Measurements from ENCODE around the gene MALT1.

Gene MALT1

DNA sequence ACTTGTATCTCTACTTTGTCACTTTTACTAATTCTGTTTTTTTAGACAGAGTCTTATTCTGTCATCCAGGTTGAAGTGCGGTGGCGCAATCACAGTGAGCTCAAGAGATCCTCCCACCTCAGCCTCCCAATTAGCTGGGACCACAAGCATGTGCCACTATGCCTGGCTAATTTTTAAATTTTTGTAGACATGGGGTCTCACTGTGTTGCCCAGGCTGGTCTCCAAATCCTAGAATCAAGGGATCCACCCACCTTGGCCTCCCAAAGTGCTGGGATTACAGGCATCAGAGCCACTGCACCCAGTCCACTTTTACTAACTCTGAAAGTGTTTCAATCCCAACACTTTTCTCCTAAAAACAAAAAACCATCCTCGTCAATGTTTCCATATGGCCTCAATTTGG, 94.9 kb downstream of the MALT1 start:
- TF ChIP-seq TAF1 (IDR thresholded peaks at IDR 0.05; ENCODE audit: borderline replicate concordance, insufficient read depth, low read length) (no peak), SIN3A (IDR thresholded peaks at IDR 0.05; ENCODE audit: borderline replicate concordance, insufficient read depth, low read length) (no peak), POLR2AphosphoS5 (IDR thresholded peaks at IDR 0.05; ENCODE audit: low read depth, low read length) (no peak), FOXP2 (optimal IDR thresholded peaks at IDR 0.05; ENCODE audit: borderline replicate concordance, extremely low read depth, extremely low read length, insufficient read depth) (no peak)
- TF ChIP-seq, protein P1, sequence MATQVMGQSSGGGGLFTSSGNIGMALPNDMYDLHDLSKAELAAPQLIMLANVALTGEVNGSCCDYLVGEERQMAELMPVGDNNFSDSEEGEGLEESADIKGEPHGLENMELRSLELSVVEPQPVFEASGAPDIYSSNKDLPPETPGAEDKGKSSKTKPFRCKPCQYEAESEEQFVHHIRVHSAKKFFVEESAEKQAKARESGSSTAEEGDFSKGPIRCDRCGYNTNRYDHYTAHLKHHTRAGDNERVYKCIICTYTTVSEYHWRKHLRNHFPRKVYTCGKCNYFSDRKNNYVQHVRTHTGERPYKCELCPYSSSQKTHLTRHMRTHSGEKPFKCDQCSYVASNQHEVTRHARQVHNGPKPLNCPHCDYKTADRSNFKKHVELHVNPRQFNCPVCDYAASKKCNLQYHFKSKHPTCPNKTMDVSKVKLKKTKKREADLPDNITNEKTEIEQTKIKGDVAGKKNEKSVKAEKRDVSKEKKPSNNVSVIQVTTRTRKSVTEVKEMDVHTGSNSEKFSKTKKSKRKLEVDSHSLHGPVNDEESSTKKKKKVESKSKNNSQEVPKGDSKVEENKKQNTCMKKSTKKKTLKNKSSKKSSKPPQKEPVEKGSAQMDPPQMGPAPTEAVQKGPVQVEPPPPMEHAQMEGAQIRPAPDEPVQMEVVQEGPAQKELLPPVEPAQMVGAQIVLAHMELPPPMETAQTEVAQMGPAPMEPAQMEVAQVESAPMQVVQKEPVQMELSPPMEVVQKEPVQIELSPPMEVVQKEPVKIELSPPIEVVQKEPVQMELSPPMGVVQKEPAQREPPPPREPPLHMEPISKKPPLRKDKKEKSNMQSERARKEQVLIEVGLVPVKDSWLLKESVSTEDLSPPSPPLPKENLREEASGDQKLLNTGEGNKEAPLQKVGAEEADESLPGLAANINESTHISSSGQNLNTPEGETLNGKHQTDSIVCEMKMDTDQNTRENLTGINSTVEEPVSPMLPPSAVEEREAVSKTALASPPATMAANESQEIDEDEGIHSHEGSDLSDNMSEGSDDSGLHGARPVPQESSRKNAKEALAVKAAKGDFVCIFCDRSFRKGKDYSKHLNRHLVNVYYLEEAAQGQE (IDR thresholded peaks at IDR 0.05; ENCODE audit: insufficient read depth in 1 of 2, low read depth in 2 of 2, low read length in 2 of 2): no peak

- TF ChIP-seq, protein P1 (IDR thresholded peaks at IDR 0.05; ENCODE audit: insufficient read depth in 1 of 2, low read depth in 2 of 2, low read length in 2 of 2): no peak
- TF ChIP-seq POLR2AphosphoS5 (IDR thresholded peaks at IDR 0.05; ENCODE audit: low read depth, low read length): no peak
- TF ChIP-seq FOXP2 (optimal IDR thresholded peaks at IDR 0.05; ENCODE audit: borderline replicate concordance, extremely low read depth, extremely low read length, insufficient read depth): no peak
- no peak for TF ChIP-seq SIN3A (IDR thresholded peaks at IDR 0.05; ENCODE audit: borderline replicate concordance, insufficient read depth, low read length)
- no peak for TF ChIP-seq TAF1 (IDR thresholded peaks at IDR 0.05; ENCODE audit: borderline replicate concordance, insufficient read depth, low read length)
These were observed 95.7 kb downstream of the MALT1 start for GRCh38 chr18:58766946-58767345.

GRCh38 chr18:58768293-58768974, 97.2 kb downstream of the MALT1 start:
- no peak for TF ChIP-seq POLR2AphosphoS5 (IDR thresholded peaks at IDR 0.05; ENCODE audit: low read depth, low read length)
- TF ChIP-seq SIN3A (IDR thresholded peaks at IDR 0.05; ENCODE audit: borderline replicate concordance, insufficient read depth, low read length): no peak
- no peak for TF ChIP-seq FOXP2 (optimal IDR thresholded peaks at IDR 0.05; ENCODE audit: borderline replicate concordance, extremely low read depth, extremely low read length, insufficient read depth)
- TF ChIP-seq, protein P1 (IDR thresholded peaks at IDR 0.05; ENCODE audit: insufficient read depth in 1 of 2, low read depth in 2 of 2, low read length in 2 of 2): no peak
- TF ChIP-seq TAF1 (IDR thresholded peaks at IDR 0.05; ENCODE audit: borderline replicate concordance, insufficient read depth, low read length): no peak

DNA sequence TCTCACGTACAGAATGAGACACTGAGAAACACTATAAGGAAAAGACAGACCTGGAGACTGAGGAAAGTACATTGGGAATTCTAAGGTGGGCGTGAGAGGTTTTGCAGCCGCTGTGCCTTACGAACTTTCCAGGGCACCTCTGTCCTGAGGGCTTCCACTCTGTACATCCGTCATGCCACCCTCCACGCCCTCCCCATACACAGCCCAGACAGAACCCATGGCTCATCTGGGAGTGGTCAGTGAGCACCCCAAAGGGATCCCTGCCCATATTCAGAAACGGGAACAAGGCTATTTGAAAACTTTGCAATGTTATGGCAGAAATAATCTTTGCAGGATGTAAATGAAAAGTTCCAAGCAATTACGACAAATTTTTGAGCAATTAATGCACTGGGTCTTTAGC, 98.1 kb downstream of the MALT1 start:
- TF ChIP-seq, protein P1 (IDR thresholded peaks at IDR 0.05; ENCODE audit: insufficient read depth in 1 of 2, low read depth in 2 of 2, low read length in 2 of 2): no peak
- TF ChIP-seq POLR2AphosphoS5 (IDR thresholded peaks at IDR 0.05; ENCODE audit: low read depth, low read length) (no peak), FOXP2 (optimal IDR thresholded peaks at IDR 0.05; ENCODE audit: borderline replicate concordance, extremely low read depth, extremely low read length, insufficient read depth) (no peak)

DNA sequence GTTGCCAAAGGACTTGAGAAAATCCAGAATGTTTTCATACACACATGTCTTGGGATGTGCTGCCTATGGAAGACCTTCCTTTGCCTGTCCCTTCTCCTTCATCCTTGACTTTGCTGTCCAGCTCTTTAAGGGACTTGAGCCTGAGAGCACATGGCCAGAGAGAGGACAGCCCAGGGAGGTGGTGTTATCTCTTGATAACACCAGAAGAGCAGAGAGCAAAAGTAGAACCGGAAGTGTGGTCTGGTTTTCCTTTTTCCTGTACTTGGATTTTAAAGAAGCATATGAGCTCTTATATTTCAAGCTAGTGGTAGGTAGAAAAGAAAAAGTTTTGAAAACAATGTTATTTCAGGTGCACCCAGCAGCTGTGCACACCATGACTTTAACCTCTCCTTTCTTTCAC, 99.3 kb downstream of the MALT1 start:
- TF ChIP-seq SIN3A (IDR thresholded peaks at IDR 0.05; ENCODE audit: borderline replicate concordance, insufficient read depth, low read length) (no peak), FOXP2 (optimal IDR thresholded peaks at IDR 0.05; ENCODE audit: borderline replicate concordance, extremely low read depth, extremely low read length, insufficient read depth) (no peak)
